Stimulated activated CD8-positive, alpha-beta memory T cell treated with anti-CD3 and anti-CD28 coated beads, Interleukin-15, amount 100 ng/mL, for 4 hours (primary cell): ENCODE results near the gene ASCC3.
"Not testable (repeated sequence)": the region's sequence is repeated elsewhere in the genome, so short reads cannot be mapped to it uniquely, and the experiment has no call there.

Experiments
- DNase-seq, 2 donors: peaks; one replicate each; pipeline ENCODE4 v3.0.0-alpha.2; 2020; ENCODE audit warnings: low read depth in 2 of 2

The ASCC3 gene

GRCh38 chr6:100883347-100883746 is 2.2 kb upstream of the ASCC3 start:
- DNase-seq, result no peak

GRCh38 chr6:100881707-100882040 is 545 bp upstream of the ASCC3 start:
- DNase-seq, result no peak

GRCh38 chr6:100880149-100880852 is 828 bp downstream of the ASCC3 start:
- DNase-seq, result no peak

- DNase-seq, result no peak
Observed at GRCh38 chr6:100879317-100879716, 1.8 kb downstream of the ASCC3 start.

GRCh38 chr6:100877851-100878250 is 3.3 kb downstream of the ASCC3 start:
- no peak for DNase-seq

- DNase-seq, result no peak
Observed at GRCh38 chr6:100876251-100876650, 4.9 kb downstream of the ASCC3 start.

GRCh38 chr6:100865525-100865924 is 15.6 kb downstream of the ASCC3 start:
- no peak for DNase-seq

- no peak for DNase-seq
Observed at GRCh38 chr6:100862063-100862462, 19.1 kb downstream of the ASCC3 start.

GRCh38 chr6:100856146-100856545 is 25.0 kb downstream of the ASCC3 start:
- no peak for DNase-seq

- DNase-seq, result no peak
Observed at GRCh38 chr6:100851819-100852218, 29.3 kb downstream of the ASCC3 start.

- DNase-seq, result no peak
Observed at GRCh38 chr6:100850174-100850573, 31.0 kb downstream of the ASCC3 start.

- no peak for DNase-seq
Observed at GRCh38 chr6:100846276-100846675, 34.9 kb downstream of the ASCC3 start.

- no peak for DNase-seq
Observed at GRCh38 chr6:100845676-100846075, 35.5 kb downstream of the ASCC3 start.

GRCh38 chr6:100839419-100839818 is 41.7 kb downstream of the ASCC3 start:
- DNase-seq, result no peak

- no peak for DNase-seq
Observed at GRCh38 chr6:100838011-100838410, 43.1 kb downstream of the ASCC3 start.

GRCh38 chr6:100833972-100834574 is 47.1 kb downstream of the ASCC3 start:
- DNase-seq, result no peak

- not testable (repeated sequence) for DNase-seq
Observed at GRCh38 chr6:100829077-100829595, 52.0 kb downstream of the ASCC3 start.

GRCh38 chr6:100823041-100823440 is 58.1 kb downstream of the ASCC3 start:
- no peak for DNase-seq

- DNase-seq, result no peak
Observed at GRCh38 chr6:100818066-100818465, 63.1 kb downstream of the ASCC3 start.

- no peak for DNase-seq
Observed at GRCh38 chr6:100810015-100810414, 71.1 kb downstream of the ASCC3 start.

- no peak for DNase-seq
Observed at GRCh38 chr6:100809346-100809745, 71.8 kb downstream of the ASCC3 start.

- no peak for DNase-seq
Observed at GRCh38 chr6:100808638-100809275, 72.4 kb downstream of the ASCC3 start.

GRCh38 chr6:100806296-100806695 is 74.8 kb downstream of the ASCC3 start:
- no peak for DNase-seq
